ENCODE measurements around the gene HNF4A. TPM values are rescaled to one million over a fixed set of nuclear protein-coding genes. Genes with fewer than 3 reads are reported as not detected.

Gene HNF4A
- total RNA-seq, 4 donors from 2014 or later = not detected

- Histone ChIP-seq H3K27me3 (peaks cover 10% of the 10 kb centered on the region), H3K4me3 (no peak overlapping the region), H3K4me1 (peaks cover 6% of the 10 kb centered on the region), H3K27ac (no peak overlapping the region), H3K9me3 (no peaks in the 10 kb centered on the region), H3K36me3 (no peaks in the 10 kb centered on the region)
- WGBS = 79% methylated on average over 7 of the region's 11 CpGs
- TF ChIP-seq EP300 (IDR thresholded peaks at IDR 0.05) = no peak
- no peak for TF ChIP-seq CTCF (IDR thresholded peaks at IDR 0.05)
- TF ChIP-seq POLR2AphosphoS5 (IDR thresholded peaks at IDR 0.05) = no peak
- TF ChIP-seq POLR2A (IDR thresholded peaks at IDR 0.05) = no peak
- DNase-seq (ENCODE audit: low spot score in 2 of 2) = no peak
These were observed 48.0 kb downstream of the HNF4A start for GRCh38 chr20:44403194-44404112.

DNA sequence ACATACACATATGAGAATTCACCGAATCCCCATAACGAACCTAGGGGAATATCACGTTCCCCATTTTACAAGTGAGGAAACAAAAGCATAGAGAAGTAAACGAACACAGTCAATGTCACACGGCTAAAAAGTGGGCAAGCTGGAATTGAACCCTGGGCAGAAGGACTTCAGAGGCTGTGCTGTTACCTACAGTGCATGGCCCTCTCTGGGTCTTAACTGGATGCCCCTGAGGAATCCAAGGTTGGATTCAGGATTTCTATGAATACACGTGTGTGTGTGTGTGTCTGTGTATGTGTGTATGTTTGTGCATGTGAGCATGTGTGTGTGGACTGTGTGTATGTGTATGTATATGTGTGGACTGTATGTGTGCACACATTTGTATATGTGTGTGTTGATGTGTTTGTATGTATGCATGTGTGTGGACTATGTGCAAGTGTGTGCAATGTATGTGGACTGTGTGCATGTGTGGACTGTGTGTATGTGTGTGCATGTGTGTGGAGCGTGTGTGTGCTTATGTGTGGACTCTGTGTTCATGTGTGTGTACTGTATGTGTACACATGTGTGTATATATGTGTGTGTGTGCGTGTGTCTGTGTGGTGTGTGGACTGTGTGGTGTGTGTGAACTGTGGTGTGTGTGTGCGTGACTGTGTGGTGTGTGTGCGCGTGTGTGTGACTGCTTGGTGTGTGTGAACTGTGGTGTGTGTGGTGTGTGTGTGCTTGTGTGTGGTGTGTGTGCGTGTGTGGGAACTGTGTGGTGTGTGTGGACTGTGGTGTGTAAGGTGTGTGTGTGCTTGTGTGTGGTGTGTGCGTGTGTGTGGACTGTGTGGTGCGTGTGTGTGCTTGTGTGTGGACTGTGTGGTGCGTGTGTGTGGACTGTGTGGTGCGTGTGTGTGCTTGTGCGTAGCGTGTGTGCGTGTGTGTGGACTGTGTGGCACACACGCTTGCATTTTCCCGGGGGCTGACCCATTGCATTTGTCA lies 49.0 kb downstream of the HNF4A start:
- no peaks in the 10 kb centered on the region for H3K36me3 ChIP-seq
- H3K4me3 ChIP-seq = no peak overlapping the region
- H3K4me1 ChIP-seq = peaks cover 6% of the 10 kb centered on the region
- H3K27ac ChIP-seq = no peak overlapping the region
- no peak for DNase-seq (ENCODE audit: low spot score in 2 of 2)
- WGBS = 71% methylated on average over 21 of the region's 21 CpGs
- H3K9me3 ChIP-seq = no peaks in the 10 kb centered on the region
- TF ChIP-seq EP300 (IDR thresholded peaks at IDR 0.05) (no peak), CTCF (IDR thresholded peaks at IDR 0.05) (no peak), POLR2AphosphoS5 (IDR thresholded peaks at IDR 0.05) (no peak), POLR2A (IDR thresholded peaks at IDR 0.05) (no peak)
- H3K27me3 ChIP-seq = peaks cover 7% of the 10 kb centered on the region

- Histone ChIP-seq H3K27ac (no peak overlapping the region), H3K9me3 (no peaks in the 10 kb centered on the region), H3K4me3 (no peak overlapping the region), H3K4me1 (peaks cover 6% of the 10 kb centered on the region), H3K27me3 (peaks cover 7% of the 10 kb centered on the region), H3K36me3 (no peaks in the 10 kb centered on the region)
- TF ChIP-seq POLR2AphosphoS5 (IDR thresholded peaks at IDR 0.05) (no peak), EP300 (IDR thresholded peaks at IDR 0.05) (no peak), POLR2A (IDR thresholded peaks at IDR 0.05) (no peak), CTCF (IDR thresholded peaks at IDR 0.05) (no peak)
- WGBS = 54% methylated on average over 3 of the region's 6 CpGs
- no peak for DNase-seq (ENCODE audit: low spot score in 2 of 2)
These were observed 49.8 kb downstream of the HNF4A start for GRCh38 chr20:44405257-44405656.

- Histone ChIP-seq H3K4me1 (peaks cover 6% of the 10 kb centered on the region), H3K27me3 (peaks cover 9% of the 10 kb centered on the region), H3K36me3 (no peaks in the 10 kb centered on the region), H3K4me3 (no peak overlapping the region), H3K9me3 (no peaks in the 10 kb centered on the region), H3K27ac (no peak overlapping the region)
- TF ChIP-seq POLR2AphosphoS5 (IDR thresholded peaks at IDR 0.05) (no peak), POLR2A (IDR thresholded peaks at IDR 0.05) (no peak), EP300 (IDR thresholded peaks at IDR 0.05) (no peak), CTCF (IDR thresholded peaks at IDR 0.05) (no peak)
- WGBS = 84% methylated on average over 8 of the region's 20 CpGs
- DNase-seq (ENCODE audit: low spot score in 2 of 2) = no peak
These were observed 50.5 kb downstream of the HNF4A start for GRCh38 chr20:44405785-44406571.
